LoVo (cell line): ENCODE results near the gene DOK4.
"Not testable (repeated sequence)": the region's sequence is repeated elsewhere in the genome, so short reads cannot be mapped to it uniquely, and the experiment has no call there.

Experiments
- DNase-seq: peaks from one replicate; pipeline ENCODE4 v3.0.0-alpha.2; 2016; ENCODE audit warnings: low spot score

The DOK4 gene

DNA sequence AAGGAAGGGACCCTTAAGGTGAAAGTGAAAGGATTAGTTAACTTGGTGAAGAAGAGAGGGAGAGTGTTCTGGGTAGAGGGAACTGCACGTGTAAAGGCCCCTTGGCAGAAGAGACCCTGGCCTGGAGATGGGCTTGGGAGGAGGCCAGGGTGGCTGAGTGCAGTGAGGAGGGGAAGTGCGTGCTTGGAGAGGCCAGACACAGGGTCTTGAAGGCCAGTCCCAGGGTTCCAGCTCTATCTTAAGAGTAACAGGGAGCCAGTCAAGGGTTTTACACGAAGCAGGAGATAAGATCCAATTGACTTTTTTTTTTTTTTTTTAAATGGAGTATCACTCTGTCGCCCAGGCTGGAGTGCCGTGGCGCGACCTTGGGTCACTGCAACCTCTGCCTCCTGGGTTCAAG is 15.2 kb upstream of the DOK4 start:
- no peak for DNase-seq

DNA sequence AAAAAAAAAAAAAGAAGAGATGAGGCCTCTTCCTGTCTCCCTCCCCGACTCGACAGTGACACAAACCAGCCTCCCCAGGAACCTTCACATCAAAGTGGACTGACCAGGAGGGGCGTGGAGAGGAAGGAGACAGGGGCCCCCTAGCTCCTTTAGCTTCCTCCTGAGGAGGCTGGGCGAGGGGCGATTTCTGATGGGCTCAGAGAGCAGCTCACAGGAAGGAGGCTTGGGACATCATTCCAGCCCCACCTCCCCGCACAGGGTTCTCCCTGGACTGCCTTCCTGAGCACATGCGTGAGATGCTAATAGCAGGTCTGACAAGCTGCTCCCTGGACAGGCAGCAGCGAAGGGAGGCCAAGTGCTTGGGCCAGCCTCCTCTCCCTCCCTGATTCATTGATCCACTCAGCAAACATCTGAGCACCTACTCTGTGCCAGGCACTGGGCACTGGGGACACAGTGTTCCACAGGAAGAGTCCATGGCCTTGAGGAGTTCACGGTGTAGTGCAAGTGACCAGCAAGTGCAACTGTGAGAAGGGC is 14.4 kb upstream of the DOK4 start:
- no peak for DNase-seq

DNA sequence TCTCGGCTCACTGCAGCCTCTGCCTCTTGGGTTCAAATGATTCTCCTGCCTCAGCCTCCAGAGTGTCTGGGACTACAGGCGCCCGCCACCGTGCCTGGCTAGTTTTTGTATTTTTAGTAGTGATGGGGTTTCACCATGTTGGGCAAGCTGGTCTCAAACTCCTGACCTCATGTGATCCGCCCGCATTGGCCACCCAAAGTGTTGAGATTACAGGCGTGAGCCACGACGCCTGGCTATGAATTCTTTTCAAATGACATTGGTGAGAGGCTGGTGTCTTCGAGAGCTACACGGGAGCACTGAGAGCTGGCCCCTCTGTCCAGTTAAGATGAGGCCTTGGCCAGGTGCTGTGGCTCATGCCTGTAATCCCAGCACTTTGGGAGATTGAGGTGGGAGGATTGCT is 13.6 kb upstream of the DOK4 start:
- DNase-seq = not testable (repeated sequence)

DNA sequence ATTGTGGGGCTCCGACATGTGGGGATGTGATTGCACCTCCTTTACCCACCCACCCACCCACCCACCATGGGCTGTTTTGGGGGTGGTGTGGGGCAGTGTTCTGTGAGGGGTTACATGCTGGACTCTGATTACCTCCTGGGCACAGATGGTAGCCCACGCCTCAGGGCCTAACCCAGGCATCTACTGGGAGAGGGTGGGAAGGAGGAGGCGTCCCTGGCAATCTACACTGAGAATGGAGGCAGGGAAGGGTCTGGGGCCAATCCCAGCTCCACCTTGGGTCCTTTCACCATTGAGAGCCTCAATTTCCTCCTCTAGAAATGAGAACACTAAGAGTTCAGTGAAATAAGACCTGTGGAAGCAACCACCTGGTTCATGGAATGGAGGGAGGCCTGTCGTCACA is 11.7 kb upstream of the DOK4 start:
- DNase-seq = no peak

DNA sequence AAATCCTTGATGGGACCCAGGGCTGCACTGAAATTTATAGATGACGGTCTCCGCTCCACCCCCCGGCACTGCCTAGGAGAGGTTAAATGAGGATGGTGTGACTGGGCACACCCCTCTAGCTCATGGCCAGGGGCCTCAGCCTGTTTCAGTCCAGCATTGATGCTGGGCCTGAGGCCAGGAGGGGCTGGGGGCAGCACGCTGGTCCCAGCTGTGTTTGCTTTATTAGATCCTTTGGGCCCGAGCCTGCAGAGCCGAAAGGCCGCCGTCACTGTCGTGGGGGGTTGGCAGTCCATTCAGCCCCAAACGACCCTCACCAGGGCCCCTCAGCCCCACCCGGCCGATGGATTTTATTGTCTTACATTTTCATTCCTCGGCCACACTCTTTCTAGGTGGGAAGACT is 10.8 kb upstream of the DOK4 start:
- DNase-seq = no peak

DNA sequence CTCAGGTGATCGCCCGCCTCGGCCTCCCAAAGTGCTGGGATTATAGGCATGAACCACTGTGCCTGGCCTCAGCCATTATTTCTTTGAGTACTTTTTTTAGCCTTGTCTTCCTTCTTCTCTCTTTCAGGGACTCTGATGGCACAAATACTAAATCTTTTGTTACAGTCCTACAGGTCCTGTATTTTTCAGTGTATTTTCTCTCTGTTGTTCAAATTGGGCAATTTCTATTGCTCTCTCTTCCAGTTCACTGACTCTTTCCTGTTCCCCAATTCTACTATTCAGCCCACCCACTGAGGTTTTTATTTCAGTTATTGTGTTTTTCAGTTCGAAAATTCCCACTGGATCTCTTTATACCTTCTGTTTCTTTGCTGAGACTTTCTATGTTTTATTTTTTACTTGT is 7.5 kb upstream of the DOK4 start:
- no peak for DNase-seq

DNA sequence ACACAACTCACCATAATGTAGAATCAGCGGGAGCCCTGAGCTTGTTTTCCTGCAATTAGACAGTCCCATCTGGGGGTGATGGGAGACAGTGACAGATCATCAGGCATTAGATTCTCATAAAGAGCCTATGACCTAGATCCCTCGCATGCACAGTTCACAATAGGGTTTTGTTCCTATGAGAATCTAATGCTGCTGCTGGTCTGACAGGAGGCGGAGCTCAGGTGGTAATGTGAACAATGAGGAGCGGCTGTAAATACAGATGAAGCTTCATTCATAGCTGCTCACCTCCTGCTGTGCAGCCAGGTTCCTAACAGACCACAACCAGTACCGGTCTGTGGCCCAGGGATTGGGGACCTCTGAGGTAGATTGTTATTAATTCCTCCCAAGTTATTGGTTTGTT is 2.9 kb upstream of the DOK4 start:
- no peak for DNase-seq

DNA sequence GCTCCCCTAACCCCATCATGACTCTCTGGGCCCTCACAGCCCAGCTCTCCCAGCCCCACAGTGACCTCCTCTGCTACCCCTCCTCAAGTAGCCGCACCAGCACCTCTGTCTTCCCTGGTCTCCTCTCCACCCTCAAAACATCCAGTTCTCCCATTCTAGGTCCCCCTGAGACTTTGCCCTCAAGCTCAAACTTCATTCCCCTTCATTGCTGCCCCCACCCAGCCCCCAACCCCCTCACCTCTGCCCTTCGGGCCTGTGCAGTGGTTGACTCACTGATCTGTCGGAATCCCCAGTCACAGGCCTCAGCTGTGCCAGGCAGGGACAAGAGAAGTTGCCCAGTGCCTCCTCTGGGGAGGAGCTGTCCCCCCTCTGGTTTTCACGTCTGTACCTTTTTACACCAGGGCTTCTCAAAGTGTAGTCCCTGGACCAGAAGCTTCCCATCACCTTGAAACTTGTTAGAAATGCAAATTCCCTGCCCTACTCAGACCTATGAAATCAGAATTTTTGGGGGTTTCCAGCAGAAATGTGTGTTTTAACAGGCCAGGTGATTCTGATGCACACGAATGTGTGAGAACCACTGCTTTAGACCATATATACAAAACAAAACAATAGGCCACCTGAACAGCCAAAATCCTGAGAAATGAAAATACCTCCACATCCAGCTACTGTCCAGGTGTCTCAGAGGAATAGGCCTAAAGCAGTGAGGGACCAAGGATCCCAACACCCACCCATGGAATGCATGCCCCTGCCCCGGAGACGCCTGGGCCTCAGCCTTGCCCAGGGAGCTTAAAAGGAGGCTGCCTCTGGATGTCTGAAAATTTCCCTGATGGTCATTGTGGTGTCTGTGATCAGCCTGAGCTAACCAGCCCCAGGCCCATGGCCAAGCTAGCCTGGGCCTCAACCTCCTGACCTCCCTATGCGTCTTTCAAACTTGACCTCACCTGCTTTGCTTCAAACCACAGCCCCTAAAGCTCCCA is 853 bp upstream of the DOK4 start:
- DNase-seq = no peak

DNA sequence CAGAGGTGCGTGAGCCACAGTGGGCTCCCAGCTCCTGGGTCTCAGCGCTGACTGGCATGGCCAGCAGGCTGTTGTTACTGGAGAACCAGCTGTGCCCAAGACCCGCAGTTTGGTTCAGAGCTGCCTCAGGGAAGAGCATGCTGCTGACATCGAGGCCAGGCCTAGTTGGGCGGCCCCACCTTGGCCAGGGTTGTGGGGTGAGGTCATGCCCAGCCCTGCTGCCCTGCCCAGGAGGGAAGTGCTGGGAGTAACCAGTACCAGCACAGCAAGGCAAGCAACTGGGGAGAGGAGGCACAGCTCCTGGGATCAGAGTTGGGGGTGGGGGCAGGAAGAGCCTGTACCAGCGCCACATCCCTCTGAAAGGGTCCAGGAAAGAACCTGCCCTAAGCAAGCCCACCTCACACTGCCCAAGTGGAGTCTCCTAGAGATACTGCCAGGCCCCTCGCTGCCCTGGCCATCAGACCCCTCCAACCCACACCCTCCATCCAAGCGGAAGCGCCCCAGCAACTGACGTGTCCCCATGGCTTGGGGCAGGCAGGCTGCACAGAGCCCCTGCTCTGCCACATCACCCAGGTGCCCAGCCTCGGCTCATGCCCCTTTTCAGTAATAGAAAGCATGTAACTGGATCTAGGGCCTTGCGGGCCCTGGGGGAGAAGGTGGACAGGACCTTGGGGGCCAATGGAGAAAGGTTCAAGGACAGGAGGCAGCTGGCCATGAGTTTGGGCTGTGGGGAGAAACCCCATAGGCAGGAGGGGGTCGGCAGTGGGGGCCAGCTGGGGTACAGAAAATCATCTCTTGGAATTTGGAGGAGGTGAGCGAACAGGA is 990 bp downstream of the DOK4 start:
- DNase-seq = no peak

DNA sequence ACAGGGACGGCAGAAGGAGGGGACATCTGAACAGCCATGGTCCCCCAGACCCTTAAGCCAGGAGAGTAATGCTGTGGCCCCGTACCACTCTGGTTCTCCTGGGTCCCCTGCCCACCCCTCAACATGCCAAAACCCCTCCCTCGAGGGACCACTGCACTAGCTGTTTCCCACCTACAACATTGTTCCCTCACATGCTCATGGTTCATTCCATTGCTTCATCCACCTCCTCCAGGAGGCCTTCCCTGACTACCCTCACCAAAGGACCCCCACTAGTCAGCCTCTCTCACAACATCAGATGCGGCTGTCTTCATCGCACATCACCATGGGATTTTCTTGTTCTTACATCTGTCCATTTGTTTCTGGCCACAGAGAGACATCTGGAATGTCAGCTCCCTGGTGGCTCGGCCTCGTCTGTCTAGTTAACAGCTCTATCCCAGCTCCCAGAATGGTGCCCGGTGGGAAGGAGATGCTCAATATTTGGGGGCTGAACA is 1.7 kb downstream of the DOK4 start:
- DNase-seq = no peak

DNA sequence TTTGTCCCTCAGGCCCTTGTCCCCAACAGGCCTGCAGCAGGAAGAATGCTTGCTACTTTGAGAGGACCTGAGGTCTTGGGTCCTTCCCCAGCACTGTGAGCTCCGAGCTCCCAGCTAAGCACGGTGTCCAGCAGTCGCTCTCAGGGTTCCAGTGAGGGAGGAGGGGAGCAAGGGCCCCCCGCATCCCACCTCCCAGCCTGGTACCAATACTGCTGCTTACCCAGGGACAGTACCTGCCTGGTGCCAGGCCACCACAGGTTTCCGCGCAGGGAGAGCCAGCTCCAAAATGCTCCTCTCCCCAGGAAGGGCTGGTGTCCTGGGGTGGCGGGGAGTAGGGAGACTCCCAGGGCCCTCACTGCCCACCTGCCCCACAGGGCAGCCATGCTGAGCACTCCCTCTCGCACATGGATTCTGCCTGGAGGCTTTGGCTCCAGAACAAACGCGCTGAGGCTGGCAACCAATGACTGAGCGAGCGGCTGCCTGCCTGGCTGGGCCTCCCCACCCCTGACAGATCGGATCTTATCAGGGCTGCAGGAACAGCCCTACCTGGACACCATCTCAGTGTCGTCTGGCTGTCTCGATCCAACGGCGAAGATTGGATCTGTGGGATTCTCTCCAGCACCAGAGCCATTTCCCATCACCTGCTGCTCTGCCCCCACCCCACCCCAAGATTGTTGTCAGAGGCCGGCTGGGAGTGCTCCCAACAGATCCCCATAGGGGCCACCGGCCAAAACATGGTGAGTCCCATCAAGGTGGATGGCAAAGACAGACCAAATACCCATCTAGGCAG is 2.4 kb downstream of the DOK4 start:
- no peak for DNase-seq

DNA sequence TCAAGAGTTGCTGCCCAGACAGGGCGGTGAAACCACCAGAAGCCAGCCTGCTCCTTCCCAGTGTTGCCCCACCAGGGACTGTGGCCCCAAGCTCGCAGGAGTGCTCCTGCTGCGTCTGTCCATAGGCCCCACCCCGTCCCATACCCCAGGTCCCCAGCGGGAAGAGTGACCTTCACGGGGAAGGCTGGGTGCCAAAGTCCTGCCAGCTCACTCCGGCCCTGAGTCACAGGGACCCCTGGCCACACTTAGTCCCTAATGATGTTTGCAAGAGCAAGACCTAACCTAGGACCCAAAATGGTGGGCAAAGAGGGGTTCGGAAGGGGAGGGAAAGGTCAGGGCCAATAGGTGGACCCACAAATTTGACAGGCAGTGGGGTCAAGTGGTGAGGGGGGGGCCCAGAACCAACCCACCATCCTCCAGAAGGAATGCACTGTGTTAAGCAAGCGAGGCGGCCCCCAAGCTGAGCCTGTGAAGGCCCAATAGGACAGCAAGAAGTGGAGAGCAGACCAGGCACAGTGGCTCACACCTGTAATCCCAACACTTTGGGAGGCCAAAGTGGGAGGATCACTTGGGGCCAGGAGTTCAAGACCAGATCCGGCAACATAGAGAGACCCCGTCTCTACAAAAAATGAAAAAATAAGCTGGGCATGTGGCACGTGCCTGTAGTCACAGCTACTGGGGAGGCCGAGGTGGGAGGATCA is 3.3 kb downstream of the DOK4 start:
- no peak for DNase-seq

DNA sequence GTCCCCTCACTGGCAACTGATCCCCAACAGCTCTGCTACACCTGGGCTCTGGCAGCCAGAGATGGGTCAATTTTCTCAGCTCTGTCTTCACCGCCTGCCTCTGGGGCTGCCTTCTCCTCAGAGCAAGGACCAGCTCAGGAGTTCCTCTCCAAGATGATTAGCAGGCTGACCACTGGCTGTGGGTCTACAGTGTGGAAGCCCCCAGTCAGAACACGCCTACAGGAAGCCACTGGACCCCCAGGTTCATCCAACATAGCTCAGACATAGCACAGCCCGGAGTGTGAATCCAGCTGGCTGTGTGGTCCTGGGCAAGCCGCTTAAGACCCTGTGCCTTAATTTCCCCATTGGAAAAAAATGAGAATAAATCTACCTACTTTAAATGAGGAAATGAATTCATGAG is 4.9 kb downstream of the DOK4 start:
- DNase-seq = no peak

DNA sequence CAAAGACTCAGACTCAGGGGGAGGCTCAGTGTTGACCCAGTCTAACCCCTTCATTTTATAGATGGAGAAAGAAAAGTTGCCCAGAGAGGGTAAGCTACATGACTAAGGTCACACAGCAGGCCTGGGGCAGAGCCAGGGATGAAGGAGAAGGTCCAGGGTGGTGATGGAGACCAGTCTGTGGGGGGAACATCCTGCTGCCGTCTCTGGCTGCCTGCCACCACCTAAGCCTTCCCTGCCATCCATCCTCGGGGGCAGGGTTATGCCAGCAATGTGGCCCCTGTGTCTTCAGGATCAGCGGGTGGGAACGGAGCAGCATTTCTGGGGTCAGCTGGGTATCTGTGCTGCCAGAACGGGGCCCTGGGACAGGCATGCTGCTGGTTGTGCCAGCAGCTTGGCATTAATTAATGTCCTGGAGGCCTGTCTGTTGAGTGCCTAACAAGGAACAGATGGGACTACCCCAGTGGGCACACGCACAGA is 5.5 kb downstream of the DOK4 start:
- DNase-seq = no peak

DNA sequence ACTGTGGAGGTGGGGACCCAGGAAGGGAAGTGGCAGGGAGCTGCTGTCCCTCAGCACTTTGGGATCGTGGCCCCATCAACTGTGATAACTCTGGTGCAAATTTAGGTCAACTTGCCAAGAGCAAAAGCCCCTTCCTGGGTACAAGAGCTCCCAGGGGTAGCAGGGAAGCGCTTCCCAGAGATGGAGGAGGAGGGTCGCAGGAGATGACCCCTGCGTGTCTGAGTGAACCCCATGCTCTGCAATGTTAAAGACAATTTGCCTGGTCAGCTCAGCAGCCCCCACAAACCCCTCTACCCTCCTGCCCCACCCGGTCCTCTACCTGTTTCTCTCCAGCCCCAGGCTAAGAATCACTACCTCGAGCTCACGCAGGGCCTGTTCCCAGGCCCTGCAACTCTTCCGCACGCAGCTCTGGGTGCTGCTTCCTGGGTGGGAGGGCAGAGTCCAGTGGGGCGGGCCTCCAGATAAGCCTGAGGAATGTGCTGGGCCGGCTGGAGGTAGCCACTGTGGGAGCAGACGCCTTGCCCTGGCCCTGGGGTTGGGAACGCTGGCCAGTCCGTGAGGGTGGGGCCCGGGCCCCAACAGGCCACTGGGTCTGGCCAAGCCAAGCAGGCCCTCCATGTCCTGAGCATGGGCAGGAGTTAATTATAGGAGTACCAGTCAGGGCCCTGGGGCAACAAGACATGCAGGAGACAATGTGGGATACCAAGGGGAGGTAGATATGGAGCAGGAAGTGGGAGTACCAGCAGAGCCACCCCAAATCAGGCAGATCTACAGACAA is 6.1 kb downstream of the DOK4 start:
- peak; percentile 77 for DNase-seq

DNA sequence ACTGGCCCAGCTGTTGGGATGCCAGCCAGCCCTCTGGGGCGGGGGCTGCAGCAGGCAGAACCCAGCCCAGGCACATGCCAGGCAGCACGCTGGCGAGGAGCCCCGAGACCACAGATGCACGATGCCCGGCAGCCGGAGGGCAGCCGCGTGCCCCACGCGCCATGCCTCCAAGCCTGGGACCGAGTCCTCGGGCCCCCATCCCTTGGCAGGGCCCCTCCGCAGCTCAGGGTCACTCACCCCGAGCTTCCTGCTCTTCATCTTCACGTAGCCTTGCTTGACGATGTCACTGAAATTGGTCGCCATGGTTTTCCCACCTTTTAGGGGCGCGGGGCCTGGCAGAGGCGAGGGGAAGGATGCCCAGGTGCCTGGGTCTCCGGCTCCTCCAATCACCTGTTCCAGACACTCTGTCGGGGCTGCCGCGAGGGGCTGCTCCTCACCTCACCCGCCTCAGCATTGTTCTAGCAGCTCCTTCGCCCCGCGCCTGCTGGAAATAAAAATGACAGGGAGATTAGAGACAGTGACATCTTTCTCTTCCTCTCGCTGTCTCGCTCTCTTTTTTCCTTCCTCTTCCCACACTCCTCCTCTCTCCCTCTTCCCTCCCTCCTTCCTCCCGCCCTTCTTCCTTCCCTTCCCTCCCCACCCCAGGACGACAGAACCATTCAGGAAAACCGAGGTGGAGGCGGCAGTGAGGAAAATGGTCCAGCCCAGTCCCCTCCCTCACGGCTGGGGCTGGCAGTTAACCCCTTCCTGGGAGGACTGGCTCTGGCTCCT is 6.9 kb downstream of the DOK4 start:
- DNase-seq = no peak

DNA sequence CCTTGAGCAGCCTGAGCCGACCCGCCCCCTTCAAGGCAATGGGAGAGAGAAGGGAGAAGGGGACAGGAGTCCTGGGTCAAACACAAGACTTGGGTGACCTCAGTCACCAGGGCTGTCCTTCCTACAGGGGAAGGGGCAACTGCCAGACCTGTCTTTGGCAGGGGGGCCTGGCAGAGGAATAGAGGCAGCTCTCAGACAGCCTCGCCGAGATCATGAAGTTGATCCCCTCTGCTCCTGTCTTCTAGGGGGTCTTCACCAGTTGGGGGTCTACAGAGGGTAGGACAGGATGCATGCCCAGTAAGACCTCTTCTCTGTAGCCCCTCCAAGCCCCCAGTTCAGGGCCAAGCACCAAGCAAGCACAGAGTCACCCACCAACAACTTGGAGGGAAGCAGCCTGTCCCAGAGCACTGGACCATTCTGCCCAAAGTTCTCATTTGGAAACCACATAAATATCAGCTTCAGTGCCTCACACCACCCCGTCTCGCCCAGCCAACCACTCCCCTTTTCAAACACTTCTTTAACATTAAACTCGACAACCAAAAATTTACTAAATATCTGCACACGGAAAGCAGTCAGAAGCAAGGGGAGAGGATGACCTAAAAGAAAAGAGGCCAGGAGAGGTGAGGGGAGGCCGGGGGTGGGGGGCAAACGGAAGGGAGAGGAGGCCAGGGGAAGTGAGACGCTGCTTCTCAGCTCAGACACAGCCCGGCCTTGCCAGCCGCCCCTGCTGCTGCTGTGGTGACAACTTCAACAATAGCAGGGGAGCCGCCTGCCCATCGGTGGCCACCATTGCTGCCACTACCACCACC is 7.7 kb downstream of the DOK4 start:
- no peak for DNase-seq

DNA sequence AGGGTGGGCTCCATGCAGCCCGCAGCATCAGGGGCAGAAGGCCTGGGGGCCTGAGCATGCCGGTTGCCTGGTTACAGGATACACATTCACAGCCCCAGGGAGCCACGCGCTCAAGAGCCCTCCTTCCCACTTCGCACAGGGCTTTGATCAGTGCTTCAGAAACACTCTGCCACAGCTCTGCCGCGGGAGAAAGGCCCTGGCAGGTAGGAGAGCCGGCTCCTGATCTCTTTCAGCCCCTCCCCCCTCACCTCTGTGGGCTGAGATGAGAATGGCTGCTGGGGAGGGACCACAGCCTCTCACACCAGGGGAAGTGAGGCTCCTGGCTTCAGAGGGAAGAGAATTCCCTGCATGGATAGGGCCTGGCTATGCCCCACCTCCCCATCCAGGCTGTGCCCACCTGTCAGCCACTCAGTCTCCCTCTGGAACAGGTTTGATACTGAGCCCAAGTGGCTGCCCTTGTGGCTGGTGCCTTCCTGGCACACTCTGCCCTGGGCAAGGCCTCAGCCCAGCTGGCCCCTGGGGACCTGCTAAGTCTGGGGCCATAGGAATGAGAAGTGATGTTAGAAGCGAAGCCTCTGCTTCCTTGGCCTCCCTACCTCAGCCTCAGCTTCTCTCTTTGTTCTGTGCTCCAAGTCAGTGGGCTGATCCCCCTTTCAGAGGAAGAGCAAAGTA is 8.6 kb downstream of the DOK4 start:
- DNase-seq = no peak
